Fibroblast of the aortic adventitia (primary cell): Measurements from ENCODE around the gene TMEM267. TPM values are rescaled to one million over a fixed set of nuclear protein-coding genes. Genes with fewer than 3 reads are reported as not detected.
A peak's percentile ranks its signal among the peaks of the same experiment; 100 is the strongest.
"Not testable (repeated sequence)": the region's sequence is repeated elsewhere in the genome, so short reads cannot be mapped to it uniquely, and the experiment has no call there.

ENCODE experiments used
- DNase-seq: peaks from one replicate; pipeline ENCODE4 v3.0.0-alpha.2; 2010; ENCODE audit warnings: low read depth
- H3K4me3 ChIP-seq: 2 replicates; pipeline ENCODE4 v1.5.1; 2011; ENCODE audit warnings: low read depth, mild to moderate bottlenecking, control low read depth, low read length, moderate library complexity
- total RNA-seq: library from RNA; depleted of rRNA; stranded (reverse); fragments of >200 nt; gene quantifications from 2 replicates; pipeline ENCODE4 v1.2.3, GENCODE V29; 2012; ENCODE audit warnings: low replicate concordance
- TF ChIP-seq, protein P1 (sequence below): IDR thresholded peaks from 2 replicates; pipeline ENCODE4 v1.5.1; 2011; ENCODE audit warnings: mild to moderate bottlenecking, low read length, control low read depth, inconsistent platforms; ENCODE audit not compliant: insufficient read depth

The TMEM267 gene
- total RNA-seq, 1 donor, result 35.8 TPM

DNA sequence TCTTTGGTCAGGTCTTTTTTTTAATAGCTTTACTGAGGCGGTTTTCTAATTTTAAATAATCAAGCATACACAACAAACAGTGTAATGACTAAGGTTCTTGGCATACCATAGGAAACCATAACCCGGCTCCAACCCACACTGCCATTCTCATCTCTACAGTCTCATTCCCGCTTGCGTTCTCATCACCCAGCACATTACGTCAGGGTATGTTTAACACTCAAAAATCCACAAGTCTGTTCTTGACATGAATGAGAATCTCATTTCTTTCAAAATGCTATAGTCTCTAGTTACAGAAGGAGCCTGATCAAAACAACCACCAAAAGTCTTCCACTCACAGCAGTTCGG, 30.8 kb upstream of the TMEM267 start:
- peak overlapping the region; percentile 69 for H3K4me3 ChIP-seq
- TF ChIP-seq, protein P1, sequence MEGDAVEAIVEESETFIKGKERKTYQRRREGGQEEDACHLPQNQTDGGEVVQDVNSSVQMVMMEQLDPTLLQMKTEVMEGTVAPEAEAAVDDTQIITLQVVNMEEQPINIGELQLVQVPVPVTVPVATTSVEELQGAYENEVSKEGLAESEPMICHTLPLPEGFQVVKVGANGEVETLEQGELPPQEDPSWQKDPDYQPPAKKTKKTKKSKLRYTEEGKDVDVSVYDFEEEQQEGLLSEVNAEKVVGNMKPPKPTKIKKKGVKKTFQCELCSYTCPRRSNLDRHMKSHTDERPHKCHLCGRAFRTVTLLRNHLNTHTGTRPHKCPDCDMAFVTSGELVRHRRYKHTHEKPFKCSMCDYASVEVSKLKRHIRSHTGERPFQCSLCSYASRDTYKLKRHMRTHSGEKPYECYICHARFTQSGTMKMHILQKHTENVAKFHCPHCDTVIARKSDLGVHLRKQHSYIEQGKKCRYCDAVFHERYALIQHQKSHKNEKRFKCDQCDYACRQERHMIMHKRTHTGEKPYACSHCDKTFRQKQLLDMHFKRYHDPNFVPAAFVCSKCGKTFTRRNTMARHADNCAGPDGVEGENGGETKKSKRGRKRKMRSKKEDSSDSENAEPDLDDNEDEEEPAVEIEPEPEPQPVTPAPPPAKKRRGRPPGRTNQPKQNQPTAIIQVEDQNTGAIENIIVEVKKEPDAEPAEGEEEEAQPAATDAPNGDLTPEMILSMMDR, result no peak
- DNase-seq, result peak; percentile 71

DNA sequence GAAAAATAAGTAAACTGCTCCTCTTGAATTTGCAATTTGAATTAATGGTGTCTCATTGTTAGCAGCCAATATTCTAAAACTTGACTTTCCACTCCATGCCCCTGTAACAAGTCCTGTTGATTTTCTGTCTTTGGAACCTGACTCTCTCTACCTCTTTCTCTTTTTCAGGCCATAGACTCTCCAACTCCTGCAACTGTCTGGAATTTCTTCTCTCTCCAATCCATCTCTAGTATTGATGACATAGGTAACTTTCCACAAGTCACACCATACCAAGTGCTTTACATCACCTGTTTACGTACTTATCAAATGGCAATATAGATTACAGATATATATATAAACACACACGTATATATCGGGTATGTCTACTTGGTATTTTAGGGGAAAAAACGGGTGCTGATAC, 30.4 kb upstream of the TMEM267 start:
- TF ChIP-seq, protein P1, result no peak
- H3K4me3 ChIP-seq, result peak overlapping the region; percentile 69
- DNase-seq, result peak; percentile 4

DNA sequence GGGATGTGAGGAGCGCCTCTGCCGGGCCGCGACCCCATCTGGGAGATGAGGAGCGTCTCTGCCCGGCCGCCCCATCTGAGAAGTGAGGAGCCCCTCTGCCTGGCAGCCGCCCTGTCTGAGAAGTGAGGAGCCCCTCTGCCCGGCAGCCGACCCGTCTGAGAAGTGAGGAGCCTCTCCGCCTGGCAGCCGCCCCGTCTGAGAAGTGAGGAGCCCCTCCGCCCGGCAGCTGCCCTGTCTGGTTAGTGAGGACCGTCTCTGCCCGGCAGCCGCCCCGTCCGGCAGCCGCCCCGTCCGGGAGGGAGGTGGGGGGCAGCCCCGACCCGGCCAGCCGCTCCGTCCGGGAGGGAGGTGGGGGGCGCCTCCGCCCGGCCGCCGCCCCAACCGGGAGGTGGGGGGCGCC, 27.4 kb upstream of the TMEM267 start:
- DNase-seq, H3K4me3 ChIP-seq: not testable (repeated sequence)

DNA sequence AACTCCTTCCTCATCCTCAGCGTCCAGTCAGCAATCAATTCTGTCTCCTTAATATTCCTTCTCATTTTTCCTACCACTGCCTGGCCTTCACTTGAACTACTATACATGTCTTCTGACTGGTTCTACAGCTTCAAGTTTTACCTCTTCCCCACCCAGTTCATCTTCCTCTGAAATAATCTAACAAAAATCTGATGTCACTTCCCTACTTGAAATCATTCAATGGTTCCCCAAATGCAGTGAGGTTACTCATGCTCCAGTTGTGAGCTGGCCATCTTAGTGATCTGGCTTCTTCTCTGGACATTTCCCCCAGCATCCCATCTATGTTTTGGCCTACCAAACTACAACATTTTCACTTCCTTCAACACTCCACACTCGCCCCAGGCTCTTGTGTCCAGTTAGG, 14.9 kb upstream of the TMEM267 start:
- TF ChIP-seq, protein P1, result no peak
- DNase-seq, result no peak

DNA sequence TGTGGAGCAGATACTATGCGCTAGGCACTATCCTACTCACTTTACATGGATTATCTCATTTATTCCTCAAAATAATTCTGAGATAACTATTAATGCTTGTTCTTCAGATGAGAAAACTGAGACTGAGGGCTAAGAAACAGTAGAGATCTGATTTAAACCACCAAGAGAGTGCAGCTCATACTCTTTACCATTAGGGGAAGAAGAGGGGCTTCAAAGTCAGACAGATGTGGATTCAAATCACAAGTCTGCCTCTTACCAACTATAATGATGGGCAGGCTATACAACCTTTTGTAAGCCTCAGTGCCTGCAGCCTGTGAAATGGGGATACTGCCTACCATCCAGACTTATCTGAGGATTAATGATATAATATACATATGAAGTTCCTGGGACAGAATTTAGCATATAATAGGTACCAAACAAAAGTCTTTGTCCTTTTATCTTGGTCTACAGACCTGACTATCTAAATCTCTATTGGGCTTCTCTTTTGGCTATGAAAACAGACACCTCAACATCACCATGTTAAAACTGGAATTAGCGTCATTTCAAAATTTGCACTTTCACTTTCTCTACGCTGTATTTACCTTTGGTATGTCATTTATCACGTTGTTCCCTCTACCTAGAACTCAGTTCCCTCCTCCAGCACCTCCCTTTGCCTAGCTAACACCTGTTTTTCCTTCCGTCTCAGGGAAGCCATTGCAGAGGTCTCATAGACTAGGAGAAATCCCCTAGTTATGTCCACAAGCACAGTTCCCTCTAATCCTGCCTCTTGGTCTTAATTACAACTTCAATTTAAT, 13.8 kb upstream of the TMEM267 start:
- DNase-seq, result no peak
- TF ChIP-seq, protein P1, result no peak
- H3K4me3 ChIP-seq, result no peak overlapping the region

More for the DNA sequence above, 14.9 kb upstream of the TMEM267 start:
- no peak overlapping the region for H3K4me3 ChIP-seq

DNA sequence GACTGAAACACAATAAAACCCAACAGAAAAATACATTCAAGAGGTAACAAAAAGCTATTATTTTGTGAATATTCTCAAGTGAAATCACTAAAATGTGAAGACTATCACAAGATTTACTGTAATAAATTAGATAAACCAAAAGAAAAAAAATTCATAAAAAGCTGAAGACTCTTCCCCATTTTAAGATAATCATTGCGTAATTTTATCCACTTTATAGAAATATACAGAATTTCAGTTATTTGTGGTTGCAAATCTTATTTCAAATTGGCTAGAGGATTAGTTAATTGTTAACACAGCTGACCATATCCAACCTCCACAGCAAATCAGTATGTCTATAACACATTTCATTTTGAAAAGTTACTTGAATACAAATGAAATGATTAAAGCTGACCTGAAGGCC, 7.7 kb upstream of the TMEM267 start:
- TF ChIP-seq, protein P1, result no peak
- no peak for DNase-seq

DNA sequence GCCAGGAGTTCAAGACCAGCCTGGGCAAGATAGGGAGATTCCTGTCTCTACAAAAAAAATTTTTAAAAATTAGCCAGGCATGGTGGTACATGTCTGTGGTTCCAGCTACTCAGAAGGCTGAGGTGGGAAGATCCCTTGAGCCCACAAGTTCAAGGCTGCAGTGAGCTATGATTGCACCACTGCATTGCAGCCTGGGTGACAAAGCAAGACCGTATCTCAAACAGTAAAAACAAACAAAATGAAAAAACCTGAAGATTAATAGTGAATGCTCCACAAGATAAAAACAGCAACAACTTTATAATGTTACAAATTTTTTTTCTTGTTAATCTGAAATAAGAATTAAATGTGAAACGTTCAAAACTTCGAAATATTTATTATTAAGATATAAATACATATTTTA, 2.7 kb upstream of the TMEM267 start:
- no peak overlapping the region for H3K4me3 ChIP-seq
- TF ChIP-seq, protein P1, result no peak
- DNase-seq, result no peak

More for the DNA sequence above, 7.7 kb upstream of the TMEM267 start:
- no peak overlapping the region for H3K4me3 ChIP-seq
